A549 (cell line): Measurements from ENCODE around the gene SGTA. TPM values are rescaled to one million over a fixed set of nuclear protein-coding genes. Genes with fewer than 3 reads are reported as not detected.

Experiments
- ATAC-seq, 2 experiments: fragments of 200-7000 bp in 1 of 2; fragments of >200 bp in 1 of 2; cut with Nextera tagmentation in 1 of 2; cut with Tn5 transposase in 1 of 2; 3 replicates each; pipeline versions ENCODE4 v1.8.0 to v1.9.1; 2018 to 2020; ENCODE audit warnings: mild to moderate bottlenecking in 1 of 2, moderate library complexity in 1 of 2
- CTCF ChIA-PET: fragments of 300-600 bp; sonication (Branson Sonifier 250); formaldehyde crosslinking; extraction: SDS; loops from one replicate; lab custom pipeline; 2021; ENCODE audit warnings: antibody characterized with exemption, inconsistent platforms; lab: Yijun Ruan, JAX
- POLR2A ChIA-PET: fragments of 350-600 bp; formaldehyde crosslinking; extraction: SDS; loops from one replicate; lab custom pipeline; 2021; ENCODE audit warnings: antibody characterized with exemption, inconsistent platforms; lab: Yijun Ruan, JAX
- DNase-seq, 2 experiments: peaks; one replicate each; pipeline versions ENCODE4 v3.0.0 to v3.0.0-alpha.2; 2011 to 2016; ENCODE audit warnings: low read depth in 1 of 2, low spot score in 1 of 2
- FAIRE-seq: peaks from 2 replicates; lab custom pipeline; 2011; peaks lifted over from hg19 to GRCh38; lab: Jason Lieb, UNC
- H3K27ac ChIP-seq, 2 experiments: fragments of >200 bp; sonication (Bioruptor Twin); formaldehyde crosslinking; 3 replicates each; pipeline ENCODE4 v1.5.1; 2016 to 2017
- H3K4me1 ChIP-seq: fragments of >200 bp; sonication (Bioruptor Twin); formaldehyde crosslinking; 3 replicates; pipeline ENCODE4 v1.6.1; 2016
- H3K4me2 ChIP-seq: fragments of >200 bp; sonication (Bioruptor Twin); formaldehyde crosslinking; 3 replicates; pipeline ENCODE4 v1.6.1; 2016
- H3K4me3 ChIP-seq: fragments of >200 bp; sonication (Bioruptor Twin); formaldehyde crosslinking; 3 replicates; pipeline ENCODE4 v1.5.1; 2016
- H3K9me3 ChIP-seq: fragments of >200 bp; sonication (Bioruptor Twin); formaldehyde crosslinking; 3 replicates; pipeline ENCODE4 v1.6.1; 2016
- BHLHE40 ChIP-seq: IDR thresholded peaks from 2 replicates; pipeline ENCODE4 v1.6.1; 2012; ENCODE audit warnings: low read depth, low read length, inconsistent platforms
- CBX2 ChIP-seq: fragments of 200-600 bp; sonication (generic); IDR thresholded peaks from 2 replicates; pipeline ENCODE4 v1.6.1; 2016; ENCODE audit warnings: low read depth, mild to moderate bottlenecking, borderline replicate concordance
- CBX8 ChIP-seq: fragments of 200-600 bp; sonication (generic); IDR thresholded peaks from 2 replicates; pipeline ENCODE4 v1.6.1; 2016
- CEBPB ChIP-seq, 2 experiments: fragments of >200 bp in 1 of 2; sonication (Bioruptor Twin) in 1 of 2; formaldehyde crosslinking in 1 of 2; IDR thresholded peaks; 2 replicates each; pipeline ENCODE4 v1.6.1; 2012 to 2016
- CHD4 ChIP-seq: fragments of 200-600 bp; sonication (generic); IDR thresholded peaks from 2 replicates; pipeline ENCODE4 v1.6.1; 2016; ENCODE audit warnings: antibody characterized with exemption, mild to moderate bottlenecking, borderline replicate concordance
- EHMT2 ChIP-seq: fragments of 200-600 bp; sonication (generic); IDR thresholded peaks from 2 replicates; pipeline ENCODE4 v1.6.1; 2016; ENCODE audit warnings: antibody characterized with exemption, low read depth, mild to moderate bottlenecking, moderate library complexity
- EP300 ChIP-seq, 2 experiments: fragments of >200 bp; sonication (Bioruptor Twin); formaldehyde crosslinking; IDR thresholded peaks; 2 replicates in 1 of 2; 3 replicates in 1 of 2; pipeline ENCODE4 v1.6.1; 2016 to 2017
- FOSL2 ChIP-seq, 2 experiments: fragments of 450-650 bp in 1 of 2; fragments of >200 bp in 1 of 2; sonication (Bioruptor Twin) in 1 of 2; formaldehyde crosslinking; IDR thresholded peaks; 2 replicates each; pipeline versions ENCODE4 v1.5.0 to v1.6.1; 2016 to 2020; ENCODE audit warnings: mild to moderate bottlenecking in 1 of 2, moderate library complexity in 1 of 2
- FOXS1 ChIP-seq: fragments of 250-450 bp; sonication (Bioruptor Pico); IDR thresholded peaks from 2 replicates; pipeline ENCODE4 v1.5.0; 2020; ENCODE audit warnings: mild to moderate bottlenecking, moderate library complexity
- HDAC2 ChIP-seq: fragments of 200-600 bp; sonication (generic); IDR thresholded peaks from 2 replicates; pipeline ENCODE4 v1.6.1; 2016
- HOXA7 ChIP-seq: fragments of 250-450 bp; sonication (Bioruptor Pico); IDR thresholded peaks from 2 replicates; pipeline ENCODE4 v1.5.0; 2020; ENCODE audit warnings: mild to moderate bottlenecking, moderate library complexity
- HOXB5 ChIP-seq: fragments of 250-450 bp; sonication (Bioruptor Pico); IDR thresholded peaks from 2 replicates; pipeline ENCODE4 v1.5.0; 2020; ENCODE audit warnings: mild to moderate bottlenecking, moderate library complexity
- KDM5A ChIP-seq: fragments of 200-600 bp; sonication (generic); IDR thresholded peaks from 2 replicates; pipeline ENCODE4 v1.6.1; 2016; ENCODE audit warnings: antibody characterized with exemption, mild to moderate bottlenecking
- NFE2L2 ChIP-seq: fragments of 150-350 bp; conservative IDR thresholded peaks from 2 replicates; pipeline ENCODE4 v1.6.1; 2014; ENCODE audit warnings: low read length
- RCOR1 ChIP-seq: fragments of 150-350 bp; IDR thresholded peaks from 2 replicates; pipeline ENCODE4 v1.6.1; 2014; ENCODE audit warnings: antibody characterized with exemption, low read length, low read depth
- RFX5 ChIP-seq: fragments of 450-650 bp; IDR thresholded peaks from 2 replicates; pipeline ENCODE4 v1.7.1; 2014; ENCODE audit warnings: antibody characterized with exemption, mild to moderate bottlenecking, moderate library complexity
- RNF2 ChIP-seq: fragments of 200-600 bp; sonication (generic); IDR thresholded peaks from 2 replicates; pipeline ENCODE4 v1.6.1; 2016; ENCODE audit warnings: low read depth, mild to moderate bottlenecking, antibody characterized with exemption, moderate library complexity, borderline replicate concordance
- TFCP2L1 ChIP-seq: fragments of 250-450 bp; sonication (Bioruptor Pico); IDR thresholded peaks from 2 replicates; pipeline ENCODE4 v1.5.0; 2021; ENCODE audit warnings: mild to moderate bottlenecking
- ZFP36 ChIP-seq: fragments of 450-650 bp; IDR thresholded peaks from 2 replicates; pipeline ENCODE4 v1.6.1; 2014; ENCODE audit warnings: borderline replicate concordance; ENCODE audit not compliant: partially characterized antibody
- ZSCAN20 ChIP-seq: fragments of 250-450 bp; sonication (Bioruptor Pico); IDR thresholded peaks from 2 replicates; pipeline ENCODE4 v1.8.0; 2022; ENCODE audit warnings: mild to moderate bottlenecking, moderate library complexity
- WGBS: methylation state at CpG from one replicate; pipeline ENCODE4 v1.1.6; 2017; ENCODE audit errors: missing lambda C conversion rate; 5-methylcytosine and 5-hydroxymethylcytosine counted together
- polyA plus RNA-seq, 4 experiments: library from polyadenylated mRNA; depleted of rRNA in 3 of 4; stranded (reverse); fragments of >200 nt; fragmentation: RNase III in 1 of 4; extraction: RNeasy Plus Mini Kit Qiagen cat#74134 plus additional on column Dnase treatment in 1 of 4; gene quantifications; 2 replicates in 3 of 4; 3 replicates in 1 of 4; pipeline ENCODE4 v1.2.3, GENCODE V29; 2011 to 2017
- TF ChIP-seq, protein P1 (sequence below): IDR thresholded peaks from 2 replicates; pipeline ENCODE4 v1.6.1; 2012
- TF ChIP-seq, protein P2 (sequence below): IDR thresholded peaks from 2 replicates; pipeline ENCODE4 v1.6.1; 2012; ENCODE audit warnings: low read depth, borderline replicate concordance
- TF ChIP-seq, protein P3 (sequence below): fragments of >200 bp; sonication (Bioruptor Twin); formaldehyde crosslinking; IDR thresholded peaks from 3 replicates; pipeline ENCODE4 v1.6.1; 2016
- TF ChIP-seq, protein P4 (sequence below): fragments of 450-650 bp; IDR thresholded peaks from 2 replicates; pipeline ENCODE4 v1.6.1; 2014; ENCODE audit warnings: antibody characterized with exemption

The SGTA gene
- polyA plus RNA-seq, 2 of the 4 experiments (the other 2 are of a cell fraction): 39.1 to 48.0 TPM

DNA sequence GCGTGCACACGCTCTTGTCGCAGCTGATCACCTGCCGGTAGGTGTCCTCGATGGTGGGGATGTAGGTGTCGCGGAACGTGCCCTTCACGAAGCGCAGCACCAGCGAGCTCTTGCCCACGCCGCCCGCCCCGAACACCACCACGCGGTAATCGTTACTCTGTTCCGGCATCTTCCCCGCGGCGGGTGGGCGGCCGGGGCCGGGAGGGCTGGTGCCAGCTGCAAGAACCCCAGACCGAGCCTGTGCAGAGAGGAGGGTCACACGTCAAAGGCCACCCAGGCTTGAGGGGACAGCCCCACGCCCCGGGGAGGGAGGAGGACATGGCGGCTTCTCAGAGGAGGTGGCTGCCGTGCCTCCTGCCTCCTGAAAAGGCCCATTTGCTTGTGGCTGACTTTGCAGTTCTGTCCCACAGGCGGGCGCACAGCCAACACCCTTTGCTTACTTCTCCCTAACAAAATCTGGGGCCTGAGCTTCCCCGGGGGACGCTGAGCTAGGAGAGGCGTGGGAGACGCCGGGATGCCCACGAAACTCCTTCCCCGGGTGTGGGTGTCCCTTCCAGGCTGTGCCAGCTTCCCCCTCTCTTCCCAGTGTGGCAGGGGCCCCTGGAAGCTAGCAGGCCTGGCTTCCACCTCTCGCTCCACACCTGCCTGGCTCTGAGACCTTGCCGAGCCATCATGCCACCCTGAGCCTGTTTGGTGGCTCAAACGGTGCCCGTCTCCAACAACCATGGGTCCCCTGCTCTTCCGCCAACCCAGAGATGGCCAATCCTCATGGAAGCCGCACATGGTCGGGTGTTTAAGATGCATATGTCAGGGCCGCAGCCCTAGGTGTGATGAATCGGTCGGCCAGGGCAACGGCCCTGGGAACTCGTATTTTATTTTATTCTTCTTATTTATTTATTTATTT, 65.2 kb downstream of the SGTA start:
- Histone ChIP-seq H3K4me1 (peaks cover 13% of the 10 kb centered on the region), H3K4me3 (no peak overlapping the region), H3K27ac (no peak overlapping the region), H3K4me2 (no peak overlapping the region), H3K9me3 (0 out of 3 replicates have a peak, but pooled peaks cover 6% of the 10 kb centered on the region)
- WGBS: 90% methylated on average over 30 of the region's 52 CpGs
- DNase-seq: no peak
- ATAC-seq: no peak
- CTCF ChIA-PET: interaction anchor here (0.7 to 2.2 kb wide), 2 partner anchors 49 to 70 kb away, joined by 3 to 8 read pairs; no protein-coding TSS in a partner anchor
- TF ChIP-seq, protein P1, sequence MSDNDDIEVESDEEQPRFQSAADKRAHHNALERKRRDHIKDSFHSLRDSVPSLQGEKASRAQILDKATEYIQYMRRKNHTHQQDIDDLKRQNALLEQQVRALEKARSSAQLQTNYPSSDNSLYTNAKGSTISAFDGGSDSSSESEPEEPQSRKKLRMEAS: no peak
- TF ChIP-seq, protein P2, sequence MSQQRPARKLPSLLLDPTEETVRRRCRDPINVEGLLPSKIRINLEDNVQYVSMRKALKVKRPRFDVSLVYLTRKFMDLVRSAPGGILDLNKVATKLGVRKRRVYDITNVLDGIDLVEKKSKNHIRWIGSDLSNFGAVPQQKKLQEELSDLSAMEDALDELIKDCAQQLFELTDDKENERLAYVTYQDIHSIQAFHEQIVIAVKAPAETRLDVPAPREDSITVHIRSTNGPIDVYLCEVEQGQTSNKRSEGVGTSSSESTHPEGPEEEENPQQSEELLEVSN: no peak
- no peak for TF ChIP-seq RNF2
- TF ChIP-seq EP300 (IDR thresholded peaks at IDR 0.05): no peak
- no peak for TF ChIP-seq RFX5
- TF ChIP-seq ZFP36: no peak
- no peak for TF ChIP-seq EHMT2
- no peak for TF ChIP-seq NFE2L2
- no peak for TF ChIP-seq CHD4
- TF ChIP-seq, protein P3, sequence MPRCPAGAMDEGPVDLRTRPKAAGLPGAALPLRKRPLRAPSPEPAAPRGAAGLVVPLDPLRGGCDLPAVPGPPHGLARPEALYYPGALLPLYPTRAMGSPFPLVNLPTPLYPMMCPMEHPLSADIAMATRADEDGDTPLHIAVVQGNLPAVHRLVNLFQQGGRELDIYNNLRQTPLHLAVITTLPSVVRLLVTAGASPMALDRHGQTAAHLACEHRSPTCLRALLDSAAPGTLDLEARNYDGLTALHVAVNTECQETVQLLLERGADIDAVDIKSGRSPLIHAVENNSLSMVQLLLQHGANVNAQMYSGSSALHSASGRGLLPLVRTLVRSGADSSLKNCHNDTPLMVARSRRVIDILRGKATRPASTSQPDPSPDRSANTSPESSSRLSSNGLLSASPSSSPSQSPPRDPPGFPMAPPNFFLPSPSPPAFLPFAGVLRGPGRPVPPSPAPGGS: no peak
- TF ChIP-seq, protein P4, sequence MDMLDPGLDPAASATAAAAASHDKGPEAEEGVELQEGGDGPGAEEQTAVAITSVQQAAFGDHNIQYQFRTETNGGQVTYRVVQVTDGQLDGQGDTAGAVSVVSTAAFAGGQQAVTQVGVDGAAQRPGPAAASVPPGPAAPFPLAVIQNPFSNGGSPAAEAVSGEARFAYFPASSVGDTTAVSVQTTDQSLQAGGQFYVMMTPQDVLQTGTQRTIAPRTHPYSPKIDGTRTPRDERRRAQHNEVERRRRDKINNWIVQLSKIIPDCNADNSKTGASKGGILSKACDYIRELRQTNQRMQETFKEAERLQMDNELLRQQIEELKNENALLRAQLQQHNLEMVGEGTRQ: no peak
- POLR2A ChIA-PET: no interaction called here
- no peak for FAIRE-seq

DNA sequence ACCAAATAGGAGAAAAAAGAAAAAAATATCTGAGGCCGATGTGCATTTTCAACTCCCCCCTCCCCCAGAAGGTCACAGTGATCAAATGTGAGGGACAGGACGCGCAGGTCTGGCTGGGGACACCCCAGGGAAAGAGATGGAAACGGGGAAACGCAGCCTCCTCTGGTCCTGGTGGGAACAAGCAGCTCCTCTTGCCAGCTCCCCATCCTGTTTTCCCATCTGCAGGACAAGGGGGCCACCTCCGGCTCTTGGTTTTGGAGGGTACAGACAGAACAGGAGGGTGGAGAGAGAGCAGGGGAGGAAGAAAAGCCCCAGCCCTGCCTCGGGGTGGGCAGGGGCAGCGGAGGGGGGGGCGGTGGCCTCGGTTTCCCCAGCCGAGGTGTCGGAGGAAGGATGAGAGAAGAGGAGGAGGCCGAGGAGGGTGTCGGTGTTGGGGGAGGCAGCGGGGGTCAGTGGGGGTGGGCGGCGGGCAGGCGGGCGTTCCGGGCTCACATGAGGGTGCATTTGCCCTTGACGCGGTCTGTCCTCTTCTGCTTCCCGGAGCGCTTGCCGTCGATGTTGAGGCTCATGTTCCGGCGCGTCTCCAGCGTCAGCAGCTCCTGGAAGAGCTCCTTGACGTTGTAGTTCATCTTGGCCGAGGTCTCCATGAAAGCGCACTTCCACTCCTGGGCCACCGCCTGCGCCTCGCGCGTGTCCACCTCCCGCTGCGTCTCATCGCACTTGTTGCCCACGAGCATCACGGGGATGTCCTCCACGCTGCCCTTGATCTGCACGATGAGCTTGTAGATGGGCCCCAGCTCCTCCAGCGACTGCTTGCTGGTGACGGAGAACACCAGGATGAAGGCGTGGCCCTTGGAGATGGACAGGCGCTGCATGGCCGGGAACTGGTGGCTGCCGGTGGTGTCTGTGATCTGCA, 66.1 kb downstream of the SGTA start:
- ChIA-PET POLR2A (no interaction called here), CTCF (interaction anchor here (0.7 to 2.2 kb wide), 2 partner anchors 50 to 69 kb away, joined by 3 to 8 read pairs; no protein-coding TSS in a partner anchor)
- Histone ChIP-seq H3K4me2 (no peak overlapping the region), H3K4me1 (peaks cover 9% of the 10 kb centered on the region; the same call in 2 of the 3 replicates), H3K27ac (no peak overlapping the region), H3K9me3 (0 out of 3 replicates have a peak, but pooled peaks cover 6% of the 10 kb centered on the region), H3K4me3 (no peak overlapping the region)
- ATAC-seq (no peak), DNase-seq (no peak), FAIRE-seq (no peak)
- TF ChIP-seq EP300 (IDR thresholded peaks at IDR 0.05) (no peak), HOXA7 (CRISPR knock-in tag) (no peak), FOXS1 (CRISPR knock-in tag) (no peak), ZSCAN20 (CRISPR knock-in tag) (no peak), HOXB5 (CRISPR knock-in tag) (no peak)
- WGBS: 93% methylated on average over 37 of the region's 51 CpGs

DNA sequence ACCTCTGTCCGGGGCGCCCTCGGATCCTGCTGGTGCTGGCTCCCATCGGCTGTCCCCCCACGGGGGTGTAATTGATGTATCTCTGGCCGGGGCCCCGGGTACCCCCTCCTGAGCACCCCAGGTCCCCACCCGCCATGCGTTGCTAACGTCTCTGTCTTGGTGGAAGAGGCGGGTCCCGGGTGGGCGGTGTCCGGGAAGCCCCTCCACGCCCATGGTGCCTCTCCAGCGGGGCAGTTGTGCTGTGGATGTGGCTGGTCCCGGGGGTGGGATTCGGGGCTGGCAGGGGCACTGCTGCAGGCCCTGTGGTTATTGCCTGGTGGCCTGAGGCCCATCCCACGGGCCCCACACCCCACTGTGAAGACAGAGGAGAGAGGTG, 66.8 kb downstream of the SGTA start:
- Histone ChIP-seq H3K4me1 (peaks cover 9% of the 10 kb centered on the region; the same call in 2 of the 3 replicates), H3K27ac (no peak overlapping the region), H3K4me2 (no peak overlapping the region), H3K4me3 (no peak overlapping the region), H3K9me3 (0 out of 3 replicates have a peak, but pooled peaks cover 6% of the 10 kb centered on the region)
- FAIRE-seq (no peak), ATAC-seq (no peak), DNase-seq (no peak)
- ChIA-PET CTCF (no interaction called here), POLR2A (no interaction called here)
- no CpG with 5 or more reads among the region's 19 CpGs for WGBS
- no peak for TF ChIP-seq HDAC2
- TF ChIP-seq FOSL2 (IDR thresholded peaks at IDR 0.05): no peak
- TF ChIP-seq FOSL2 (CRISPR knock-in tag; IDR thresholded peaks at IDR 0.05): no peak
- no peak for TF ChIP-seq TFCP2L1 (CRISPR knock-in tag)
- TF ChIP-seq NFE2L2: no peak
- TF ChIP-seq CBX8: no peak
- no peak for TF ChIP-seq BHLHE40
- TF ChIP-seq RCOR1: no peak
- TF ChIP-seq CEBPB (IDR thresholded peaks at IDR 0.05): no peak
- TF ChIP-seq CBX2: no peak
- TF ChIP-seq, protein P1: no peak
- no peak for TF ChIP-seq KDM5A
